ENCODE measurements around the gene NLGN1. TPM values are rescaled to one million over a fixed set of nuclear protein-coding genes. Genes with fewer than 3 reads are reported as not detected.

Gene NLGN1
- total RNA-seq, 1 experiment from 2014 or later = not detected

DNA sequence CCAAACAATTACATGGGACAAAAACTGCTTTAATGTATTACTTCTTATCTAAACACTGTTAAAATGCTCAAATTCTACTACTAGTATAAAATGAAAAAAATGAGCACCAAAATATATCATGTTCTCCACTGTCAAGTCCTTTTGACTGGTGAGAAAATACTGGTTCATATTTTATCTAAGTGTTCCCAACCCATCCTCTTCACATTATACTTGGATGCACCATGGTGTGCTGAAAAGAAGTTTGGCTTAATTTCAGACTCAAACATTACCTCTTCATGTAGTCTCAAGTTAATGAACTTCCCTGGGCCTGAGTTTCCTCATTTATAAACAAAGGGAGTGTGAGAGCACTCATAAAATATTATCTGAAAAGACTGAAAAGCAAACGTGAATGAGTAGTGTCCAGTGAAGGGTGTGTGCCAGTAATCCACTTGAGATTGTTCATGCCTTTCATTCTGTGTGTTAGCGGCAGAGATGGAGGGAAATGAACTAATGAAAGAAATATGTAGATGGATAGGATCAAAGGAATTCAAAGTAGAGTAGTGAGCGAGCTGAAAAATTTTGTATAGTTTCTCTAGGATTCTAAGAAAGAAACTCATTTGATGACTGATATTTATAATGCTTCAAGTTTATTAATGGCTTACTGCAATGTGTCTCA, 263.2 kb downstream of the NLGN1 start (continued):
- TF ChIP-seq EZH2 (IDR thresholded peaks at IDR 0.05) = no peak
- no peak for TF ChIP-seq FOSL1 (IDR thresholded peaks at IDR 0.05; ENCODE audit: low read depth)
- TF ChIP-seq CBX3 (IDR thresholded peaks at IDR 0.05; ENCODE audit: low read depth) = no peak
- TF ChIP-seq YY1 (IDR thresholded peaks at IDR 0.05; ENCODE audit: extremely low read depth, insufficient replicate concordance, low read depth, low read length) = no peak
- TF ChIP-seq EZH2phosphoT487 (IDR thresholded peaks at IDR 0.05; ENCODE audit: borderline replicate concordance) = no peak
- TF ChIP-seq, protein P1, sequence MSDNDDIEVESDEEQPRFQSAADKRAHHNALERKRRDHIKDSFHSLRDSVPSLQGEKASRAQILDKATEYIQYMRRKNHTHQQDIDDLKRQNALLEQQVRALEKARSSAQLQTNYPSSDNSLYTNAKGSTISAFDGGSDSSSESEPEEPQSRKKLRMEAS (IDR thresholded peaks at IDR 0.05) = no peak

DNA sequence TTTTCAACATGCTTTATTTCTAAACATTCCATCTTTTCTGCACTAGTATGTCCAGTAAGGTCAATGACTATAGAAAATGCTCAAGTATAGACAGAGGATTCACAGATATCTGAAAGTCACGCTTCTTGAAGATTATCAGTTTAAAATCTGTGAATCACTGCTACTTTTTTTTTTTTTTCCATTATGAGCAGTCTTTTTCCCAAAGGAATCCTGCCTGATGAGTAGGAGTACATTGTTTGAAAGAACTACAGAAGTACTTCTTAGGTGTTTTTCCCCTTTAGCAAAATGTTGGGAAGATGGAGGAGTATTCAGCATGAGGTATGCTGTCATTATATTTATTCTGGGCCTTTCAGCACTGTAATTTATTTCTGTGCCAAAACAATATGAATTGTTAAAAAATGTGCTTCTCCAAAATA, 266.2 kb downstream of the NLGN1 start:
- DNase-seq (ENCODE audit: low read depth, low spot score) = no peak
- H3K79me2 ChIP-seq (ENCODE audit: insufficient read depth, low read length) = no peaks in the 10 kb centered on the region
- ChIA-PET CTCF (no interaction called here), POLR2A (no interaction called here), RAD21 (ENCODE audit: low non-redundant PET in 1 of 2, low total read pairs in 2 of 2, uncharacterized antibody in 2 of 2, unreplicated experiment in 2 of 2) (no interaction called here)
- no peak overlapping the region for H2AFZ ChIP-seq (ENCODE audit: low read depth, low read length, poor library complexity, severe bottlenecking)
- peaks cover 0 to 7% of the 10 kb centered on the region in 2 experiments; a peak in 1 of 4 replicates for H3K4me1 ChIP-seq (ENCODE audit: control insufficient read depth in 1 of 2, insufficient read depth in 2 of 2, low read length in 2 of 2)
- H3K9ac ChIP-seq (ENCODE audit: low read length) = no peak overlapping the region
- H3K36me3 ChIP-seq (ENCODE audit: control insufficient read depth in 1 of 2, insufficient read depth in 2 of 2, low read length in 2 of 2) = no peaks in the 10 kb centered on the region
- no peaks in the 10 kb centered on the region for H4K20me1 ChIP-seq (ENCODE audit: insufficient read depth)
- no peaks in the 10 kb centered on the region for H3K9me3 ChIP-seq (ENCODE audit: control insufficient read depth in 1 of 2, insufficient read depth in 1 of 2, low read depth in 1 of 2, low read length in 2 of 2)
- BruUV-seq (replicated peaks) = no TSS peak
- H3K9me2 ChIP-seq (ENCODE audit: insufficient read depth) = no peaks in the 10 kb centered on the region
- intact Hi-C loops (cut with micrococcal nuclease) = no loop called here
- no peak for ATAC-seq
- H3K4me2 ChIP-seq (ENCODE audit: low read length) = no peak overlapping the region
- no peak for TF ChIP-seq CBX3 (IDR thresholded peaks at IDR 0.05; ENCODE audit: low read depth)
- no peak overlapping the region for H3K27ac ChIP-seq (ENCODE audit: low read depth, low read length)
- no peaks in the 10 kb centered on the region for H3K27me3 ChIP-seq (ENCODE audit: insufficient read depth, low read length)
- H3K4me3 ChIP-seq (replicated peaks in 1 of 2; ENCODE audit: low read depth in 1 of 2, low read length in 2 of 2) = no peak overlapping the region

- H3K27ac ChIP-seq (ENCODE audit: low read depth, low read length) = no peak overlapping the region
- no peak overlapping the region for H3K4me2 ChIP-seq (ENCODE audit: low read length)
- ATAC-seq (no peak), DNase-seq (ENCODE audit: low read depth, low spot score) (no peak)
- no peaks in the 10 kb centered on the region for H3K79me2 ChIP-seq (ENCODE audit: insufficient read depth, low read length)
- H3K9ac ChIP-seq (ENCODE audit: low read length) = no peak overlapping the region
- ChIA-PET RAD21 (ENCODE audit: low non-redundant PET in 1 of 2, low total read pairs in 2 of 2, uncharacterized antibody in 2 of 2, unreplicated experiment in 2 of 2) (no interaction called here), POLR2A (no interaction called here), CTCF (no interaction called here)
- intact Hi-C loops (cut with micrococcal nuclease) = no loop called here
- H3K4me1 ChIP-seq (ENCODE audit: control insufficient read depth in 1 of 2, insufficient read depth in 2 of 2, low read length in 2 of 2) = no peaks in the 10 kb centered on the region
- no peak overlapping the region for H2AFZ ChIP-seq (ENCODE audit: low read depth, low read length, poor library complexity, severe bottlenecking)
- no TSS peak for BruUV-seq (replicated peaks)
- no peaks in the 10 kb centered on the region for H3K36me3 ChIP-seq (ENCODE audit: control insufficient read depth in 1 of 2, insufficient read depth in 2 of 2, low read length in 2 of 2)
- no peaks in the 10 kb centered on the region for H3K27me3 ChIP-seq (ENCODE audit: insufficient read depth, low read length)
- no peak for TF ChIP-seq FOSL1 (IDR thresholded peaks at IDR 0.05; ENCODE audit: low read depth)
- no peak for TF ChIP-seq CEBPB (IDR thresholded peaks at IDR 0.05; ENCODE audit: low read depth)
- TF ChIP-seq SRF (IDR thresholded peaks at IDR 0.05; ENCODE audit: low read depth) = no peak
- no peak for TF ChIP-seq EGR1 (IDR thresholded peaks at IDR 0.05; ENCODE audit: low read depth)
- no peak for TF ChIP-seq CBX3 (IDR thresholded peaks at IDR 0.05; ENCODE audit: low read depth)
- no peak for TF ChIP-seq YY1 (IDR thresholded peaks at IDR 0.05; ENCODE audit: extremely low read depth, insufficient replicate concordance, low read depth, low read length)
- H3K4me3 ChIP-seq (replicated peaks in 1 of 2; ENCODE audit: low read depth in 1 of 2, low read length in 2 of 2) = no peak overlapping the region
- no peaks in the 10 kb centered on the region for H3K9me3 ChIP-seq (ENCODE audit: control insufficient read depth in 1 of 2, insufficient read depth in 1 of 2, low read depth in 1 of 2, low read length in 2 of 2)
- no peaks in the 10 kb centered on the region for H3K9me2 ChIP-seq (ENCODE audit: insufficient read depth)
- no peaks in the 10 kb centered on the region for H4K20me1 ChIP-seq (ENCODE audit: insufficient read depth)
Measured at GRCh38 chr3:173676094-173676493, 278.6 kb downstream of the NLGN1 start.
